ENCODE measurements around the gene SCN1A. TPM values are rescaled to one million over a fixed set of nuclear protein-coding genes. Genes with fewer than 3 reads are reported as not detected.

The SCN1A gene
- total and polyA plus RNA-seq, 2 of the 13 experiments (the other 11 are each of a cell fraction or from before 2014, with no cell fraction given), result 19.9 to 39.4 TPM

DNA sequence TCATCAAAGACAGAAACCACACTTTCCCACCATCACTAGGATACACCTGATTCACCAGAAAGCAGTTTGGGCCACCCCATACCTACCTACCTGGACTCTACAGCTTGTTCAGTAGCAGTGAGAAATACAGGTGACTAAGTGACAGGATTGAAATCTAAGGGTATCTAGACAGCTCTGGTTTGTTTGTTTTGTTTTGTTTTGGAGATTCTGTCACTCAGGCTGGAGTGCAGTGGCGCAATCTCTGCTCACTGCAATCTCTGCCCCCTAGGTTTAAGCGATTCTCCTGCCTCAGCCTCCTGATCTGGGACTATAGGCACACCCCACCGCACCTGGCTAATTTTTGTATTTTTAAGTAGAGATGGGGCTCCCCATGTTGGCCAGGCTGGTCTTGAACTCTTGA, 177.4 kb downstream of the SCN1A start (continued):
- TF ChIP-seq MAFG (CRISPR knock-in tag; IDR thresholded peaks at IDR 0.05), result no peak
- TF ChIP-seq MBNL3 (CRISPR knock-in tag; conservative IDR thresholded peaks at IDR 0.05), result no peak
- TF ChIP-seq, protein P1, sequence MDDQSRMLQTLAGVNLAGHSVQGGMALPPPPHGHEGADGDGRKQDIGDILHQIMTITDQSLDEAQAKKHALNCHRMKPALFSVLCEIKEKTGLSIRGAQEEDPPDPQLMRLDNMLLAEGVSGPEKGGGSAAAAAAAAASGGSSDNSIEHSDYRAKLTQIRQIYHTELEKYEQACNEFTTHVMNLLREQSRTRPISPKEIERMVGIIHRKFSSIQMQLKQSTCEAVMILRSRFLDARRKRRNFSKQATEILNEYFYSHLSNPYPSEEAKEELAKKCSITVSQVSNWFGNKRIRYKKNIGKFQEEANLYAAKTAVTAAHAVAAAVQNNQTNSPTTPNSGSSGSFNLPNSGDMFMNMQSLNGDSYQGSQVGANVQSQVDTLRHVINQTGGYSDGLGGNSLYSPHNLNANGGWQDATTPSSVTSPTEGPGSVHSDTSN (CRISPR knock-in tag; IDR thresholded peaks at IDR 0.05; ENCODE audit: borderline replicate concordance), result no peak
- no peak for TF ChIP-seq JUND (CRISPR knock-in tag; IDR thresholded peaks at IDR 0.05)
- TF ChIP-seq CEBPB (IDR thresholded peaks at IDR 0.05; ENCODE audit: borderline replicate concordance, low read depth, low read length), result peak; percentile 92
- no peak for TF ChIP-seq KAT2B (IDR thresholded peaks at IDR 0.05; ENCODE audit: borderline replicate concordance, low read depth, low read length)
- peak; percentile 77; the same call in 1 of the 2 replicates for TF ChIP-seq GFI1 (CRISPR knock-in tag; IDR thresholded peaks at IDR 0.05; ENCODE audit: borderline replicate concordance)
- TF ChIP-seq, protein P2, sequence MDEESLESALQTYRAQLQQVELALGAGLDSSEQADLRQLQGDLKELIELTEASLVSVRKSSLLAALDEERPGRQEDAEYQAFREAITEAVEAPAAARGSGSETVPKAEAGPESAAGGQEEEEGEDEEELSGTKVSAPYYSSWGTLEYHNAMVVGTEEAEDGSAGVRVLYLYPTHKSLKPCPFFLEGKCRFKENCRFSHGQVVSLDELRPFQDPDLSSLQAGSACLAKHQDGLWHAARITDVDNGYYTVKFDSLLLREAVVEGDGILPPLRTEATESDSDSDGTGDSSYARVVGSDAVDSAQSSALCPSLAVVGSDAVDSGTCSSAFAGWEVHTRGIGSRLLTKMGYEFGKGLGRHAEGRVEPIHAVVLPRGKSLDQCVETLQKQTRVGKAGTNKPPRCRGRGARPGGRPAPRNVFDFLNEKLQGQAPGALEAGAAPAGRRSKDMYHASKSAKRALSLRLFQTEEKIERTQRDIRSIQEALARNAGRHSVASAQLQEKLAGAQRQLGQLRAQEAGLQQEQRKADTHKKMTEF (CRISPR knock-in tag; IDR thresholded peaks at IDR 0.05), result peak; percentile 36; the same call in 1 of the 2 replicates
- 0 out of 2 replicates have a peak, but pooled peaks have one; percentile 30 for TF ChIP-seq MEIS2 (CRISPR knock-in tag; IDR thresholded peaks at IDR 0.05)
- TF ChIP-seq SOX13 (IDR thresholded peaks at IDR 0.05), result no peak
- TF ChIP-seq SOX13 (CRISPR knock-in tag; conservative IDR thresholded peaks at IDR 0.05 in 1 of 2, IDR thresholded peaks at IDR 0.05 in 1 of 2), result peak in 1 of 2 experiments; percentile 19; a peak in 1 of 4 replicates
- no peak for TF ChIP-seq ZIK1 (CRISPR knock-in tag; IDR thresholded peaks at IDR 0.05; ENCODE audit: borderline replicate concordance, low read depth)
- no peak for TF ChIP-seq MAF1 (CRISPR knock-in tag; IDR thresholded peaks at IDR 0.05; ENCODE audit: borderline replicate concordance)
- TF ChIP-seq MED1 (CRISPR knock-in tag; IDR thresholded peaks at IDR 0.05), result peak; percentile 42
- TF ChIP-seq MAZ (IDR thresholded peaks at IDR 0.05; ENCODE audit: borderline replicate concordance, low read depth, low read length), result no peak
- peak; percentile 50; the same call in 1 of the 2 replicates for TF ChIP-seq MAZ (CRISPR knock-in tag; IDR thresholded peaks at IDR 0.05; ENCODE audit: low read depth)
- TF ChIP-seq ZNF879 (CRISPR knock-in tag; IDR thresholded peaks at IDR 0.05), result no peak
- no peak for TF ChIP-seq RFX1 (IDR thresholded peaks at IDR 0.05)
- TF ChIP-seq KDM1A (CRISPR knock-in tag; IDR thresholded peaks at IDR 0.05), result no peak
- TF ChIP-seq RBFOX2 (IDR thresholded peaks at IDR 0.05; ENCODE audit: low read depth, low read length), result no peak; the same call in 1 of the 2 replicates
- TF ChIP-seq, protein P3, sequence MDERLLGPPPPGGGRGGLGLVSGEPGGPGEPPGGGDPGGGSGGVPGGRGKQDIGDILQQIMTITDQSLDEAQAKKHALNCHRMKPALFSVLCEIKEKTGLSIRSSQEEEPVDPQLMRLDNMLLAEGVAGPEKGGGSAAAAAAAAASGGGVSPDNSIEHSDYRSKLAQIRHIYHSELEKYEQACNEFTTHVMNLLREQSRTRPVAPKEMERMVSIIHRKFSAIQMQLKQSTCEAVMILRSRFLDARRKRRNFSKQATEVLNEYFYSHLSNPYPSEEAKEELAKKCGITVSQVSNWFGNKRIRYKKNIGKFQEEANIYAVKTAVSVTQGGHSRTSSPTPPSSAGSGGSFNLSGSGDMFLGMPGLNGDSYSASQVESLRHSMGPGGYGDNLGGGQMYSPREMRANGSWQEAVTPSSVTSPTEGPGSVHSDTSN (CRISPR knock-in tag; IDR thresholded peaks at IDR 0.05), result peak; percentile 70
- no peak for TF ChIP-seq ZNF556 (CRISPR knock-in tag; IDR thresholded peaks at IDR 0.05; ENCODE audit: borderline replicate concordance)
- TF ChIP-seq YEATS2 (CRISPR knock-in tag; IDR thresholded peaks at IDR 0.05; ENCODE audit: borderline replicate concordance), result no peak
- TF ChIP-seq TBP (CRISPR knock-in tag; IDR thresholded peaks at IDR 0.05), result no peak
- TF ChIP-seq ZNF605 (CRISPR knock-in tag; IDR thresholded peaks at IDR 0.05), result 0 out of 2 replicates have a peak, but pooled peaks have one; percentile 32
- peak; percentile 79 for TF ChIP-seq POGZ (CRISPR knock-in tag; IDR thresholded peaks at IDR 0.05)
- 0 out of 2 replicates have a peak, but pooled peaks have one; percentile 14 for TF ChIP-seq ZMYM3 (CRISPR knock-in tag; IDR thresholded peaks at IDR 0.05)
- peak; percentile 53; the same call in 1 of the 2 replicates for TF ChIP-seq ZMYM4 (CRISPR knock-in tag; IDR thresholded peaks at IDR 0.05)
- no peak for TF ChIP-seq ZNF570 (CRISPR knock-in tag; IDR thresholded peaks at IDR 0.05; ENCODE audit: borderline replicate concordance)
